Kidney (tissue), 14 donors: Measurements from ENCODE around the gene CAMK4. TPM values are rescaled to one million over a fixed set of nuclear protein-coding genes. Genes with fewer than 3 reads are reported as not detected.

Experiments used
- DNase-seq, 5 donors: peaks; one replicate each; pipeline ENCODE4 v3.0.0-alpha.2; 2013 to 2020
- FAIRE-seq: peaks from 2 replicates; lab custom pipeline; 2012; peaks lifted over from hg19 to GRCh38; lab: Jason Lieb, UNC
- H3K27ac ChIP-seq, 2 donors: one replicate each; pipeline ENCODE4 v1.7.0; 2013; ENCODE audit warnings: low read depth in 2 of 2, low read length in 2 of 2, inconsistent platforms in 1 of 2
- H3K27me3 ChIP-seq: one replicate; pipeline ENCODE4 v1.7.1; 2013; ENCODE audit warnings: low read length, inconsistent platforms; ENCODE audit not compliant: control insufficient read depth, insufficient read depth
- H3K36me3 ChIP-seq, 3 donors: one replicate each; pipeline versions ENCODE4 v1.7.0 to v1.7.1; 2013; ENCODE audit warnings: low read length in 3 of 3, control low read depth in 1 of 3, inconsistent platforms in 1 of 3; ENCODE audit not compliant: insufficient read depth in 3 of 3, control insufficient read depth in 2 of 3
- H3K4me1 ChIP-seq, 3 donors: one replicate each; pipeline versions ENCODE4 v1.7.0 to v1.7.1; 2013; ENCODE audit warnings: low read length in 3 of 3, inconsistent platforms in 1 of 3, low read depth in 1 of 3; ENCODE audit not compliant: control insufficient read depth in 2 of 3, insufficient read depth in 2 of 3
- H3K4me3 ChIP-seq, 3 donors: one replicate each; pipeline versions ENCODE4 v1.7.0 to v1.8.1; 2013; ENCODE audit warnings: low read length in 3 of 3, control low read depth in 1 of 3, inconsistent platforms in 1 of 3
- H3K9ac ChIP-seq, 3 donors: one replicate each; pipeline versions ENCODE4 v1.7.0 to v1.7.1; 2013; ENCODE audit warnings: low read length in 3 of 3, control low read depth in 1 of 3, inconsistent platforms in 1 of 3
- H3K9me3 ChIP-seq, 3 donors: one replicate each; pipeline versions ENCODE4 v1.7.0 to v1.7.1; 2013; ENCODE audit warnings: low read length in 3 of 3, control low read depth in 1 of 3, inconsistent platforms in 1 of 3; ENCODE audit not compliant: control insufficient read depth in 2 of 3, insufficient read depth in 1 of 3
- intact Hi-C: fragments of 100-400 bp; cut with DNase I; formaldehyde crosslinking; loops from one replicate; pipeline ENCODE4 v1.11.1; 2022
- polyA plus RNA-seq: library from polyadenylated mRNA; stranded (reverse); fragments of 350-450 nt; fragmentation: Illumina TruSeq; extraction: RNeasy Lipid Tissue Mini Kit (QIAGEN cat#74804); gene quantifications from one replicate; pipeline ENCODE4 v1.2.3, GENCODE V29; 2014; ENCODE audit warnings: low read depth, low replicate concordance; ENCODE audit not compliant: insufficient read depth
- total RNA-seq: library from RNA; stranded (reverse); fragmentation: NEBNext Ultra II Directional; extraction: Animal tissue kit (Norgen Biotek cat#: 25700); gene quantifications from one replicate; pipeline ENCODE4 v1.2.1, GENCODE V29; 2021
- TF ChIP-seq, protein P1 (sequence below): IDR thresholded peaks from 3 replicates; pipeline ENCODE4 v1.5.1; 2012; ENCODE audit warnings: mild to moderate bottlenecking, moderate library complexity, borderline replicate concordance; ENCODE audit not compliant: insufficient read depth; ENCODE audit errors: extremely low read depth
- donor health status: control.
- donor health status: control.
- donor health status: control.
- donor health status: control.
- donor health status: control.
- donor health status: DM: yes; HTN: yes; CAD: no.
- donor health status: Normal renal cell carcinoma (clear cell type).

CAMK4 gene
- total and polyA plus RNA-seq, 2 donors from 2014 or later, result 0.37 to 4.7 TPM

DNA sequence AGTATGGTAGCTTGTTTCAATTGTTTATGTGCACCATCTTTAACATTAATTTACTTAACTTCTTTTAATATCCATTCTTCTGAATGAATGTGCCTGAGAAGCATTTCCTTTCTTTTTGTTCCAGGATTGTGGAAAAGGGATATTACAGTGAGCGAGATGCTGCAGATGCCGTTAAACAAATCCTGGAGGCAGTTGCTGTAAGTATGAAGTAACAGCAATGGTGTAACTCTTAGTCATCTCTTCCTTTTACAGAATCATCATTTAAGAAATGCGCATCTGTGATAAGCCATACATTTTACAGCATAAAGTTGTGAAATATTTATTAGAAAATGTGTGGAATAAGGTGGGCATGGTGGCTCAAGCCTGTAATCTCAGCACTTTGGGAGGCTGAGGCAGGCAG lies 170.4 kb downstream of the CAMK4 start:
- Histone ChIP-seq H3K9me3 (no peaks in the 10 kb centered on the region), H3K27me3 (no peaks in the 10 kb centered on the region), H3K4me3 (no peak overlapping the region), H3K36me3 (no peaks in the 10 kb centered on the region), H3K4me1 (no peaks in the 10 kb centered on the region), H3K9ac (no peak overlapping the region), H3K27ac (no peak overlapping the region)
- FAIRE-seq (no peak), DNase-seq (no peak)
- TF ChIP-seq, protein P1, sequence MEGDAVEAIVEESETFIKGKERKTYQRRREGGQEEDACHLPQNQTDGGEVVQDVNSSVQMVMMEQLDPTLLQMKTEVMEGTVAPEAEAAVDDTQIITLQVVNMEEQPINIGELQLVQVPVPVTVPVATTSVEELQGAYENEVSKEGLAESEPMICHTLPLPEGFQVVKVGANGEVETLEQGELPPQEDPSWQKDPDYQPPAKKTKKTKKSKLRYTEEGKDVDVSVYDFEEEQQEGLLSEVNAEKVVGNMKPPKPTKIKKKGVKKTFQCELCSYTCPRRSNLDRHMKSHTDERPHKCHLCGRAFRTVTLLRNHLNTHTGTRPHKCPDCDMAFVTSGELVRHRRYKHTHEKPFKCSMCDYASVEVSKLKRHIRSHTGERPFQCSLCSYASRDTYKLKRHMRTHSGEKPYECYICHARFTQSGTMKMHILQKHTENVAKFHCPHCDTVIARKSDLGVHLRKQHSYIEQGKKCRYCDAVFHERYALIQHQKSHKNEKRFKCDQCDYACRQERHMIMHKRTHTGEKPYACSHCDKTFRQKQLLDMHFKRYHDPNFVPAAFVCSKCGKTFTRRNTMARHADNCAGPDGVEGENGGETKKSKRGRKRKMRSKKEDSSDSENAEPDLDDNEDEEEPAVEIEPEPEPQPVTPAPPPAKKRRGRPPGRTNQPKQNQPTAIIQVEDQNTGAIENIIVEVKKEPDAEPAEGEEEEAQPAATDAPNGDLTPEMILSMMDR, result no peak
- intact Hi-C loops, result no loop called here

DNA sequence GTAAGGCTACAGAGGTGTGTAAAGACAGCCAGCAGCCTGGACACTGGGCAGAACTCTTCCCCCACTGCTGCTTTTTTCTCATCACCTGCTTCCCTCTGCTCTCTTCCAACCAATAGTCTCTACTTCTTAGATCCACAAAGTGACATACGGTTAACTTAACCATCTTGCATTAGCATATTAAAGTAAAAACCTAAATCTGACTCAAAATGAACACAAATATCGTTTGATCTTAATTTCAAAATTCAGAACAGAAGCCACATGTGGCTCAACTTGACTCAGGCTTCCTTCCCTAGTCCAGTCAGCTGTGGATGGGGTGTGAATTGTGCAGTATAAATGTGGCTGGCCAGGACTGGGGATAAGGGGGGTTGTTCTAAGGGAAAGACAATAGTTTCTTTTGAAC lies 173.8 kb downstream of the CAMK4 start:
- TF ChIP-seq, protein P1, result no peak
- Histone ChIP-seq H3K4me3 (no peak overlapping the region), H3K27me3 (no peaks in the 10 kb centered on the region), H3K9me3 (no peaks in the 10 kb centered on the region), H3K4me1 (no peaks in the 10 kb centered on the region), H3K27ac (no peak overlapping the region), H3K9ac (no peak overlapping the region), H3K36me3 (no peaks in the 10 kb centered on the region)
- intact Hi-C loops, result no loop called here
- DNase-seq (no peak), FAIRE-seq (no peak)

DNA sequence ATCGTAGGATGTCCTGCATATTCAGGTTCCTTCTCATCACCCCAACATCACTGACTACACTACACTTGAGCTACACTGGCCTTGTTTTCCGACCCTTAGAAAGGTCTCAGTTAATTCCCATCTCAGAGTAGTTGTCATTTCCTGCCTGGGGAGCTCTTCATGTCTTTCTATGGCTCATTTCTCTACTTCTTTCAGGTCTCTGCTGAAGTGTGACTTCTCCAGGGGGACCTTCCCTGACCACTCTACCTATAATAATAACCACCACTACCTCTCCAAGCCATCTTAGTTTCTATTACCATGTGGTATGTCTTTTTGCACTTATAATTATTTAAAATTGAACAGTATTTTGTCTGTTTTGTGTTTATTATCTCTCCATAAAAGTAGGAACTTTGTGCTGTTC lies 174.9 kb downstream of the CAMK4 start:
- no peak for FAIRE-seq
- H3K9me3 ChIP-seq, result no peaks in the 10 kb centered on the region

More for the DNA sequence above, 174.9 kb downstream of the CAMK4 start:
- H3K4me3 ChIP-seq, result no peak overlapping the region
- H3K27ac ChIP-seq, result no peak overlapping the region
- no peak overlapping the region for H3K9ac ChIP-seq
- no peaks in the 10 kb centered on the region for H3K27me3 ChIP-seq
- no peak for DNase-seq
- no peaks in the 10 kb centered on the region for H3K4me1 ChIP-seq
- intact Hi-C loops, result no loop called here
- no peaks in the 10 kb centered on the region for H3K36me3 ChIP-seq
- TF ChIP-seq, protein P1, result no peak
